ENCODE data around the gene LAIR1. TPM values are rescaled to one million over a fixed set of nuclear protein-coding genes. Genes with fewer than 3 reads are reported as not detected.

The LAIR1 gene
- polyA plus RNA-seq, 1 of the 3 experiments (the other 2 are of a cell fraction), result not detected

- TF ChIP-seq TCF12 (IDR thresholded peaks at IDR 0.05) (no peak), EZH2phosphoT487 (IDR thresholded peaks at IDR 0.05; ENCODE audit: borderline replicate concordance, low read depth) (no peak), REST (IDR thresholded peaks at IDR 0.05; ENCODE audit: low read depth, low read length) (no peak), SMC3 (IDR thresholded peaks at IDR 0.05; ENCODE audit: low read depth, low read length) (no peak)
These were observed 8.2 kb downstream of the LAIR1 start for GRCh38 chr19:54356444-54357056.

GRCh38 chr19:54355675-54356074 is 9.1 kb downstream of the LAIR1 start:
- Histone ChIP-seq H2AFZ (ENCODE audit: low read depth) (no peak overlapping the region), H3K27me3 (ENCODE audit: insufficient read depth) (peaks cover 49% of the 10 kb centered on the region), H4K20me1 (ENCODE audit: insufficient read depth) (no peaks in the 10 kb centered on the region), H3K36me3 (replicated peaks in 1 of 2; ENCODE audit: control insufficient read depth in 1 of 2, insufficient read depth in 2 of 2, low read length in 1 of 2) (no peaks in the 10 kb centered on the region), H3K9me2 (no peaks in the 10 kb centered on the region), H3K4me3 (ENCODE audit: low read depth in 2 of 2, low read length in 1 of 2) (no peak overlapping the region), H3K27ac (ENCODE audit: low read depth in 2 of 2, low read length in 1 of 2) (no peak overlapping the region), H3K9ac (no peak overlapping the region), H3K79me2 (ENCODE audit: insufficient read depth) (no peaks in the 10 kb centered on the region), H3K9me3 (no peaks in the 10 kb centered on the region), H3F3A (replicated peaks; ENCODE audit: insufficient read depth) (no peaks in the 10 kb centered on the region), H3K4me1 (ENCODE audit: control insufficient read depth in 1 of 2, insufficient read depth in 2 of 2, low read depth in 1 of 2, low read length in 1 of 2) (no peaks in the 10 kb centered on the region), H3K4me2 (no peak overlapping the region)
- CTCF ChIA-PET, result interaction anchor here (1.2 to 1.9 kb wide), 2 partner anchors 31 to 35 kb away, joined by 3 to 9 read pairs; no protein-coding TSS in a partner anchor
- no peak for DNase-seq
- no peak for TF ChIP-seq YY1 (IDR thresholded peaks at IDR 0.05; ENCODE audit: low read depth)
- TF ChIP-seq NRF1 (IDR thresholded peaks at IDR 0.05; ENCODE audit: low read depth, low read length), result no peak
- TF ChIP-seq EP300 (IDR thresholded peaks at IDR 0.05; ENCODE audit: borderline replicate concordance in 1 of 2, low read depth in 1 of 2, low read length in 1 of 2), result no peak
- TF ChIP-seq GATA2 (CRISPR knock-in tag; IDR thresholded peaks at IDR 0.05), result no peak
- 25% methylated on average over 4 of the region's 14 CpGs for WGBS (ENCODE audit: low lambda C conversion rate)
- POLR2A ChIA-PET, result no interaction called here

More at GRCh38 chr19:54356444-54357056, 8.2 kb downstream of the LAIR1 start:
- ChIA-PET CTCF (interaction anchor here (1.2 kb wide), 1 partner anchor 32 kb away, joined by 3 read pairs; no protein-coding TSS in a partner anchor), POLR2A (no interaction called here)
- H3K79me2 ChIP-seq (ENCODE audit: insufficient read depth), result no peaks in the 10 kb centered on the region
- no peak overlapping the region for H3K9ac ChIP-seq
- H3K4me2 ChIP-seq, result no peak overlapping the region
- DNase-seq, result no peak
- peaks cover 48% of the 10 kb centered on the region for H3K27me3 ChIP-seq (ENCODE audit: insufficient read depth)
- no peaks in the 10 kb centered on the region for H3K36me3 ChIP-seq (replicated peaks in 1 of 2; ENCODE audit: control insufficient read depth in 1 of 2, insufficient read depth in 2 of 2, low read length in 1 of 2)
- no peaks in the 10 kb centered on the region for H3K4me1 ChIP-seq (ENCODE audit: control insufficient read depth in 1 of 2, insufficient read depth in 2 of 2, low read depth in 1 of 2, low read length in 1 of 2)
- H4K20me1 ChIP-seq (ENCODE audit: insufficient read depth), result no peaks in the 10 kb centered on the region
- H3K9me2 ChIP-seq, result no peaks in the 10 kb centered on the region
- 4% methylated on average over 11 of the region's 12 CpGs for WGBS (ENCODE audit: low lambda C conversion rate)
- no peak overlapping the region for H2AFZ ChIP-seq (ENCODE audit: low read depth)
- no peaks in the 10 kb centered on the region for H3K9me3 ChIP-seq
- no peak overlapping the region for H3K4me3 ChIP-seq (ENCODE audit: low read depth in 2 of 2, low read length in 1 of 2)
- H3F3A ChIP-seq (replicated peaks; ENCODE audit: insufficient read depth), result no peaks in the 10 kb centered on the region
- no peak overlapping the region for H3K27ac ChIP-seq (ENCODE audit: low read depth in 2 of 2, low read length in 1 of 2)
